ENCODE measurements around the gene BEGAIN.

Gene BEGAIN

GRCh38 chr14:100548939-100549338, 38.3 kb downstream of the BEGAIN start:
- TF ChIP-seq CTCF (IDR thresholded peaks at IDR 0.05; ENCODE audit: low read depth, low read length, missing control alignments), result no peak
- in situ Hi-C loops (cut with HindIII; ENCODE audit: low sequenced_read_pairs), result no loop called here
- no peak overlapping the region for H3K4me3 ChIP-seq (ENCODE audit: low read depth, low read length)
- DNase-seq (ENCODE audit: low read depth), result no peak

- no peak overlapping the region for H3K4me3 ChIP-seq (ENCODE audit: low read depth, low read length)
- no peak for TF ChIP-seq CTCF (IDR thresholded peaks at IDR 0.05; ENCODE audit: low read depth, low read length, missing control alignments)
- DNase-seq (ENCODE audit: low read depth), result no peak
- in situ Hi-C loops (cut with HindIII; ENCODE audit: low sequenced_read_pairs), result no loop called here
Observed at GRCh38 chr14:100548295-100548655, 38.9 kb downstream of the BEGAIN start.

GRCh38 chr14:100547633-100548294, 39.5 kb downstream of the BEGAIN start:
- no peak for DNase-seq (ENCODE audit: low read depth)
- in situ Hi-C loops (cut with HindIII; ENCODE audit: low sequenced_read_pairs), result no loop called here
- TF ChIP-seq CTCF (IDR thresholded peaks at IDR 0.05; ENCODE audit: low read depth, low read length, missing control alignments), result no peak
- H3K4me3 ChIP-seq (ENCODE audit: low read depth, low read length), result no peak overlapping the region

- TF ChIP-seq CTCF (IDR thresholded peaks at IDR 0.05; ENCODE audit: low read depth, low read length, missing control alignments), result no peak
- H3K4me3 ChIP-seq (ENCODE audit: low read depth, low read length), result no peak overlapping the region
- in situ Hi-C loops (cut with HindIII; ENCODE audit: low sequenced_read_pairs), result no loop called here
- DNase-seq (ENCODE audit: low read depth), result no peak
Observed at GRCh38 chr14:100546051-100546443, 41.2 kb downstream of the BEGAIN start.

GRCh38 chr14:100545359-100545758, 41.9 kb downstream of the BEGAIN start:
- TF ChIP-seq CTCF (IDR thresholded peaks at IDR 0.05; ENCODE audit: low read depth, low read length, missing control alignments), result no peak
- no peak overlapping the region for H3K4me3 ChIP-seq (ENCODE audit: low read depth, low read length)
- no peak for DNase-seq (ENCODE audit: low read depth)
- in situ Hi-C loops (cut with HindIII; ENCODE audit: low sequenced_read_pairs), result no loop called here

- no peak for TF ChIP-seq CTCF (IDR thresholded peaks at IDR 0.05; ENCODE audit: low read depth, low read length, missing control alignments)
- no peak overlapping the region for H3K4me3 ChIP-seq (ENCODE audit: low read depth, low read length)
- no peak for DNase-seq (ENCODE audit: low read depth)
- in situ Hi-C loops (cut with HindIII; ENCODE audit: low sequenced_read_pairs), result no loop called here
Observed at GRCh38 chr14:100544506-100545141, 42.6 kb downstream of the BEGAIN start.

Data from astrocyte of the cerebellum (primary cell).